A549 (cell line): ENCODE results near the gene CCDC73. TPM values are rescaled to one million over a fixed set of nuclear protein-coding genes. Genes with fewer than 3 reads are reported as not detected.

ENCODE experiments used
- ATAC-seq, 2 experiments: fragments of 200-7000 bp in 1 of 2; fragments of >200 bp in 1 of 2; cut with Nextera tagmentation in 1 of 2; cut with Tn5 transposase in 1 of 2; 3 replicates each; pipeline versions ENCODE4 v1.8.0 to v1.9.1; 2018 to 2020; ENCODE audit warnings: mild to moderate bottlenecking in 1 of 2, moderate library complexity in 1 of 2
- CTCF ChIA-PET: fragments of 300-600 bp; sonication (Branson Sonifier 250); formaldehyde crosslinking; extraction: SDS; loops from one replicate; lab custom pipeline; 2021; ENCODE audit warnings: antibody characterized with exemption, inconsistent platforms; lab: Yijun Ruan, JAX
- POLR2A ChIA-PET: fragments of 350-600 bp; formaldehyde crosslinking; extraction: SDS; loops from one replicate; lab custom pipeline; 2021; ENCODE audit warnings: antibody characterized with exemption, inconsistent platforms; lab: Yijun Ruan, JAX
- DNase-seq, 2 experiments: peaks; one replicate each; pipeline versions ENCODE4 v3.0.0 to v3.0.0-alpha.2; 2011 to 2016; ENCODE audit warnings: low read depth in 1 of 2, low spot score in 1 of 2
- FAIRE-seq: peaks from 2 replicates; lab custom pipeline; 2011; peaks lifted over from hg19 to GRCh38; lab: Jason Lieb, UNC
- H3K27ac ChIP-seq, 2 experiments: fragments of >200 bp; sonication (Bioruptor Twin); formaldehyde crosslinking; 3 replicates each; pipeline ENCODE4 v1.5.1; 2016 to 2017
- H3K4me1 ChIP-seq: fragments of >200 bp; sonication (Bioruptor Twin); formaldehyde crosslinking; 3 replicates; pipeline ENCODE4 v1.6.1; 2016
- H3K4me2 ChIP-seq: fragments of >200 bp; sonication (Bioruptor Twin); formaldehyde crosslinking; 3 replicates; pipeline ENCODE4 v1.6.1; 2016
- H3K4me3 ChIP-seq: fragments of >200 bp; sonication (Bioruptor Twin); formaldehyde crosslinking; 3 replicates; pipeline ENCODE4 v1.5.1; 2016
- H3K9me3 ChIP-seq: fragments of >200 bp; sonication (Bioruptor Twin); formaldehyde crosslinking; 3 replicates; pipeline ENCODE4 v1.6.1; 2016
- CBX8 ChIP-seq: fragments of 200-600 bp; sonication (generic); IDR thresholded peaks from 2 replicates; pipeline ENCODE4 v1.6.1; 2016
- CEBPB ChIP-seq, 2 experiments: fragments of >200 bp in 1 of 2; sonication (Bioruptor Twin) in 1 of 2; formaldehyde crosslinking in 1 of 2; IDR thresholded peaks; 2 replicates each; pipeline ENCODE4 v1.6.1; 2012 to 2016
- CHD2 ChIP-seq: fragments of 150-350 bp; IDR thresholded peaks from 2 replicates; pipeline ENCODE4 v1.6.1; 2014; ENCODE audit warnings: low read length; ENCODE audit not compliant: partially characterized antibody
- GATA3 ChIP-seq: IDR thresholded peaks from 2 replicates; pipeline ENCODE4 v1.6.1; 2012; ENCODE audit warnings: borderline replicate concordance
- HDAC2 ChIP-seq: fragments of 200-600 bp; sonication (generic); IDR thresholded peaks from 2 replicates; pipeline ENCODE4 v1.6.1; 2016
- HES2 ChIP-seq: fragments of >200 bp; sonication (Bioruptor Twin); formaldehyde crosslinking; IDR thresholded peaks from 2 replicates; pipeline ENCODE4 v1.6.1; 2016
- HEYL ChIP-seq: fragments of 250-450 bp; sonication (Bioruptor Pico); IDR thresholded peaks from 2 replicates; pipeline ENCODE4 v1.8.0; 2021; ENCODE audit warnings: mild to moderate bottlenecking, moderate library complexity
- HOXB13 ChIP-seq: fragments of 250-450 bp; sonication (Bioruptor Pico); IDR thresholded peaks from 2 replicates; pipeline ENCODE4 v1.5.0; 2020; ENCODE audit warnings: low read depth, mild to moderate bottlenecking, moderate library complexity
- HOXB5 ChIP-seq: fragments of 250-450 bp; sonication (Bioruptor Pico); IDR thresholded peaks from 2 replicates; pipeline ENCODE4 v1.5.0; 2020; ENCODE audit warnings: mild to moderate bottlenecking, moderate library complexity
- KDM5A ChIP-seq: fragments of 200-600 bp; sonication (generic); IDR thresholded peaks from 2 replicates; pipeline ENCODE4 v1.6.1; 2016; ENCODE audit warnings: antibody characterized with exemption, mild to moderate bottlenecking
- MYC ChIP-seq: IDR thresholded peaks from 2 replicates; pipeline ENCODE4 v1.6.1; 2012; ENCODE audit warnings: mild to moderate bottlenecking, inconsistent platforms, low read length, improper control_type of control experiment, borderline replicate concordance
- NPAS2 ChIP-seq: fragments of 250-450 bp; sonication (Bioruptor Pico); IDR thresholded peaks from 2 replicates; pipeline ENCODE4 v1.8.0; 2022; ENCODE audit warnings: mild to moderate bottlenecking, moderate library complexity, borderline replicate concordance
- NR3C1 ChIP-seq: fragments of >200 bp; sonication (Bioruptor Twin); formaldehyde crosslinking; IDR thresholded peaks from 3 replicates; pipeline ENCODE4 v1.6.1; 2017
- PHF8 ChIP-seq: fragments of 200-600 bp; sonication (generic); IDR thresholded peaks from 2 replicates; pipeline ENCODE4 v1.6.1; 2016; ENCODE audit warnings: low read depth, mild to moderate bottlenecking, antibody characterized with exemption, moderate library complexity, borderline replicate concordance
- POLR2A ChIP-seq: IDR thresholded peaks from 2 replicates; pipeline ENCODE4 v1.6.1; 2012; ENCODE audit warnings: mild to moderate bottlenecking, low read length
- POLR2AphosphoS2 ChIP-seq: conservative IDR thresholded peaks from 2 replicates; pipeline ENCODE4 v1.6.1; 2012; ENCODE audit warnings: low read length, improper control_type of control experiment, inconsistent platforms
- RAD21 ChIP-seq, 2 experiments: fragments of >200 bp in 1 of 2; sonication (Bioruptor Twin) in 1 of 2; formaldehyde crosslinking in 1 of 2; IDR thresholded peaks in 1 of 2; conservative IDR thresholded peaks in 1 of 2; 2 replicates in 1 of 2; 3 replicates in 1 of 2; pipeline ENCODE4 v1.6.1; 2012 to 2018; ENCODE audit warnings: inconsistent platforms in 1 of 2
- RNF2 ChIP-seq: fragments of 200-600 bp; sonication (generic); IDR thresholded peaks from 2 replicates; pipeline ENCODE4 v1.6.1; 2016; ENCODE audit warnings: low read depth, mild to moderate bottlenecking, antibody characterized with exemption, moderate library complexity, borderline replicate concordance
- SMC3 ChIP-seq: fragments of >200 bp; sonication (Bioruptor Twin); formaldehyde crosslinking; IDR thresholded peaks from 3 replicates; pipeline ENCODE4 v1.6.1; 2018; ENCODE audit warnings: inconsistent platforms
- SREBF2 ChIP-seq: fragments of 450-650 bp; IDR thresholded peaks from 2 replicates; pipeline ENCODE4 v1.6.1; 2014; ENCODE audit warnings: mild to moderate bottlenecking, moderate library complexity
- TP53 ChIP-seq: fragments of 250-450 bp; sonication (Bioruptor Pico); IDR thresholded peaks from 2 replicates; pipeline ENCODE4 v1.5.0; 2021; ENCODE audit warnings: mild to moderate bottlenecking, moderate library complexity
- USF2 ChIP-seq: fragments of 450-650 bp; IDR thresholded peaks from 2 replicates; pipeline ENCODE4 v1.6.1; 2014; ENCODE audit warnings: antibody characterized with exemption
- ZFP36 ChIP-seq: fragments of 450-650 bp; IDR thresholded peaks from 2 replicates; pipeline ENCODE4 v1.6.1; 2014; ENCODE audit warnings: borderline replicate concordance; ENCODE audit not compliant: partially characterized antibody
- ZNF302 ChIP-seq: fragments of 250-450 bp; sonication (Bioruptor Pico); IDR thresholded peaks from 2 replicates; pipeline ENCODE4 v1.9.0; 2021; ENCODE audit warnings: inconsistent platforms, mild to moderate bottlenecking, moderate library complexity
- ZSCAN20 ChIP-seq: fragments of 250-450 bp; sonication (Bioruptor Pico); IDR thresholded peaks from 2 replicates; pipeline ENCODE4 v1.8.0; 2022; ENCODE audit warnings: mild to moderate bottlenecking, moderate library complexity
- WGBS: methylation state at CpG from one replicate; pipeline ENCODE4 v1.1.6; 2017; ENCODE audit errors: missing lambda C conversion rate; 5-methylcytosine and 5-hydroxymethylcytosine counted together
- polyA plus RNA-seq, 4 experiments: library from polyadenylated mRNA; depleted of rRNA in 3 of 4; stranded (reverse); fragments of >200 nt; fragmentation: RNase III in 1 of 4; extraction: RNeasy Plus Mini Kit Qiagen cat#74134 plus additional on column Dnase treatment in 1 of 4; gene quantifications; 2 replicates in 3 of 4; 3 replicates in 1 of 4; pipeline ENCODE4 v1.2.3, GENCODE V29; 2011 to 2017
- TF ChIP-seq, protein P1 (sequence below): fragments of 150-350 bp; IDR thresholded peaks from 2 replicates; pipeline ENCODE4 v1.6.1; 2014; ENCODE audit warnings: low read depth, mild to moderate bottlenecking, low read length
- TF ChIP-seq, protein P2 (sequence below): IDR thresholded peaks from 2 replicates; pipeline ENCODE4 v1.6.1; 2012

CCDC73 gene
- polyA plus RNA-seq, 2 of the 4 experiments (the other 2 are of a cell fraction) = 0.03 TPM; not detected in 1

- TF ChIP-seq ZNF302 (CRISPR knock-in tag) (no peak), USF2 (no peak), TP53 (CRISPR knock-in tag) (no peak), CEBPB (IDR thresholded peaks at IDR 0.05) (no peak), MYC (no peak), RAD21 (conservative IDR thresholded peaks at IDR 0.05 in 1 of 2, IDR thresholded peaks at IDR 0.05 in 1 of 2) (no peak), SREBF2 (no peak), RNF2 (no peak)
Measured at GRCh38 chr11:32574421-32574820, 220.0 kb downstream of the CCDC73 start (continued).

DNA sequence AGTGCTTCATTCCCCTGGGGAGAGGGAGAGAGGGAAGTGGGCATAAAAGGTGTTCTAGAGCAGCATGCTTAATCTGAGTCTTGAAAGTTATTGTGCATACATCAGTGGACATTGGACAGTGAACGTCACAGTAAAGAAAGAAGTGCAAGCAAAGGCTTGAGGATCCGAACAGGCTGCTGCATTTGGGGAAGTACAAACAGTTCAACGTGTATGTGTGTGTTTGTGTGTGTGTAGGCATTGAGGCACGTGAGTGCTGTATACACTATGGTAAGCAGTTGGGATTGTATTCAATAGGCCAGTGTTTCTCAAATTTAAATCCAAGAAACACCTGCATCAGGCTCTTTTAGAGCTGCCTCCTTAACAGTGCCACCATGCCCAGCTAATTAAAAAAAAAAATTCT, 221.2 kb downstream of the CCDC73 start:
- ChIA-PET POLR2A (no interaction called here), CTCF (no interaction called here)
- TF ChIP-seq, protein P1, sequence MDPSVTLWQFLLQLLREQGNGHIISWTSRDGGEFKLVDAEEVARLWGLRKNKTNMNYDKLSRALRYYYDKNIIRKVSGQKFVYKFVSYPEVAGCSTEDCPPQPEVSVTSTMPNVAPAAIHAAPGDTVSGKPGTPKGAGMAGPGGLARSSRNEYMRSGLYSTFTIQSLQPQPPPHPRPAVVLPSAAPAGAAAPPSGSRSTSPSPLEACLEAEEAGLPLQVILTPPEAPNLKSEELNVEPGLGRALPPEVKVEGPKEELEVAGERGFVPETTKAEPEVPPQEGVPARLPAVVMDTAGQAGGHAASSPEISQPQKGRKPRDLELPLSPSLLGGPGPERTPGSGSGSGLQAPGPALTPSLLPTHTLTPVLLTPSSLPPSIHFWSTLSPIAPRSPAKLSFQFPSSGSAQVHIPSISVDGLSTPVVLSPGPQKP = no peak
- TF ChIP-seq GATA3 = no peak
- no peaks in the 10 kb centered on the region for H3K9me3 ChIP-seq
- DNase-seq = no peak
- 57% methylated on average over 4 of the region's 4 CpGs for WGBS
- no peak for ATAC-seq
- no peak overlapping the region for H3K4me3 ChIP-seq
- H3K27ac ChIP-seq = no peak overlapping the region
- no peak for FAIRE-seq
- no peak overlapping the region for H3K4me2 ChIP-seq
- H3K4me1 ChIP-seq = no peaks in the 10 kb centered on the region

GRCh38 chr11:32571039-32571438, 223.4 kb downstream of the CCDC73 start:
- ATAC-seq (0 out of 6 replicates have a peak, but pooled peaks of 1 of the 2 experiments have one; percentile 39), FAIRE-seq (no peak), DNase-seq (no peak)
- H3K4me2 ChIP-seq = no peak overlapping the region
- no peak for TF ChIP-seq CBX8
- TF ChIP-seq HOXB13 (CRISPR knock-in tag) = no peak
- TF ChIP-seq, protein P2, sequence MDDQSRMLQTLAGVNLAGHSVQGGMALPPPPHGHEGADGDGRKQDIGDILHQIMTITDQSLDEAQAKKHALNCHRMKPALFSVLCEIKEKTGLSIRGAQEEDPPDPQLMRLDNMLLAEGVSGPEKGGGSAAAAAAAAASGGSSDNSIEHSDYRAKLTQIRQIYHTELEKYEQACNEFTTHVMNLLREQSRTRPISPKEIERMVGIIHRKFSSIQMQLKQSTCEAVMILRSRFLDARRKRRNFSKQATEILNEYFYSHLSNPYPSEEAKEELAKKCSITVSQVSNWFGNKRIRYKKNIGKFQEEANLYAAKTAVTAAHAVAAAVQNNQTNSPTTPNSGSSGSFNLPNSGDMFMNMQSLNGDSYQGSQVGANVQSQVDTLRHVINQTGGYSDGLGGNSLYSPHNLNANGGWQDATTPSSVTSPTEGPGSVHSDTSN = no peak
- H3K27ac ChIP-seq = no peak overlapping the region
- WGBS = 75% methylated on average over 10 of the region's 10 CpGs
- no peak overlapping the region for H3K4me3 ChIP-seq
- H3K4me1 ChIP-seq = no peaks in the 10 kb centered on the region
- ChIA-PET POLR2A (no interaction called here), CTCF (no interaction called here)
- no peaks in the 10 kb centered on the region for H3K9me3 ChIP-seq

DNA sequence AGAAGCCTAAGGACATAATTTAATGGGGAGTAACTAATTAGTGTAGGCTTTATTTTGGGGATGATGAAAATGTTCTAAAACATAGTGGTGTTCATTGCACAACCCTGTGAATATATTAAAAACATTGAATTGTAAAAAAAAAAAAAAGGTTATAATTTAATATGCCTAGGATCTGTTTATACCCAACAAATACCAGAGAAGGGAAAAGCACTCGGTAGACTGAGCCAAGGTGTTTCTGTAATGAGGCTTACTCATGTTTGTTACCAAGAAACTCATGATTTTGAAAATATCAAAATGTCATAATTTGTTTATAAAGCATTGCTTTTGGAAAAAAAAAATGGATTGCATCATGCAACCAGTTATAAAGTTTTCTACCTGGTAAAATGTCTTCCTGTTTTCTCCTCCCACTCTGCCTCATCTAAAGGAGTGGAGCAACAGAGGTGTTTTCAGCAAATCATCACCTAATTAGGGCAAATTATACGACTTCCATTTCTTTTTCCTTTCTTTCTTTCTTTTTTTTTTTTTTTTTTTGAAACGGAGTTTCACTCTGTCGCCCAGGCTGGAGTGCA, 225.1 kb downstream of the CCDC73 start:
- 28% methylated on average over 4 of the region's 4 CpGs for WGBS
- Histone ChIP-seq H3K4me1 (no peaks in the 10 kb centered on the region), H3K4me3 (no peak overlapping the region), H3K27ac (no peak overlapping the region), H3K9me3 (no peaks in the 10 kb centered on the region), H3K4me2 (no peak overlapping the region)
- TF ChIP-seq SMC3 = no peak
- TF ChIP-seq SREBF2 = no peak
- no peak for TF ChIP-seq POLR2AphosphoS2
- TF ChIP-seq, protein P2 = no peak
- TF ChIP-seq ZFP36 = no peak
- no peak for TF ChIP-seq RAD21 (conservative IDR thresholded peaks at IDR 0.05 in 1 of 2, IDR thresholded peaks at IDR 0.05 in 1 of 2)
- TF ChIP-seq HDAC2 = no peak
- TF ChIP-seq HEYL = no peak
- TF ChIP-seq PHF8 = no peak
- TF ChIP-seq HOXB5 (CRISPR knock-in tag) = no peak
- no peak for TF ChIP-seq HES2
- TF ChIP-seq NPAS2 (CRISPR knock-in tag) = no peak
- TF ChIP-seq CHD2 = no peak
- no peak for TF ChIP-seq ZNF302 (CRISPR knock-in tag)
- TF ChIP-seq NR3C1 = no peak
- no peak for TF ChIP-seq CEBPB (IDR thresholded peaks at IDR 0.05)
- no peak for TF ChIP-seq ZSCAN20 (CRISPR knock-in tag)
- no peak for TF ChIP-seq POLR2A
- TF ChIP-seq GATA3 = no peak
- TF ChIP-seq KDM5A = no peak
- FAIRE-seq = no peak
- no peak for ATAC-seq
- ChIA-PET POLR2A (no interaction called here), CTCF (no interaction called here)
- no peak for DNase-seq
